COLO829 (cell line): ENCODE measurements around the gene NCOR2.

ENCODE experiments used
- DNase-seq: peaks from one replicate; pipeline ENCODE4 v3.0.0; 2012; ENCODE audit warnings: low spot score

The NCOR2 gene

GRCh38 chr12:124576061-124576650 is 8.7 kb upstream of the NCOR2 start:
- no peak for DNase-seq

- DNase-seq: no peak
Measured at GRCh38 chr12:124573839-124574786, 6.7 kb upstream of the NCOR2 start.

DNA sequence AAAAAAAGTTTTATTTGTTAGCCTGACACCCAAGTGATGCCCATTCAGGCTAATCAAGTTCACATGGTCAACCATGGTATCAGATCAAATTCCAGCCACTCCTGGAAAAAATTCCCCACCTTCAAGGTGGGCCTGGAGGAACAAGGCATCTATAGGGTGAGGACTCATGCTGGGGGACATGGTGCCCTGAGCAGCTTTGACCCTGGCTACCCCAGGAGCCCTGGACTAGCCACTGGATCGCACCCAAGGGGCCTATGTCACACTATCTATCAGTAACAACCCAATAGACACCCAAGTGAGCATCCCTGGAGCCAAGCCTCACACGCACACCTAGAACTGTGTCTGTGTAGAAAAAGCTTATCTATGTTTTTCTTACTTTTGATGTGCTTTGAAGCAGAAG is 4.1 kb upstream of the NCOR2 start:
- no peak for DNase-seq

GRCh38 chr12:124570810-124571209 is 3.4 kb upstream of the NCOR2 start:
- no peak for DNase-seq

DNA sequence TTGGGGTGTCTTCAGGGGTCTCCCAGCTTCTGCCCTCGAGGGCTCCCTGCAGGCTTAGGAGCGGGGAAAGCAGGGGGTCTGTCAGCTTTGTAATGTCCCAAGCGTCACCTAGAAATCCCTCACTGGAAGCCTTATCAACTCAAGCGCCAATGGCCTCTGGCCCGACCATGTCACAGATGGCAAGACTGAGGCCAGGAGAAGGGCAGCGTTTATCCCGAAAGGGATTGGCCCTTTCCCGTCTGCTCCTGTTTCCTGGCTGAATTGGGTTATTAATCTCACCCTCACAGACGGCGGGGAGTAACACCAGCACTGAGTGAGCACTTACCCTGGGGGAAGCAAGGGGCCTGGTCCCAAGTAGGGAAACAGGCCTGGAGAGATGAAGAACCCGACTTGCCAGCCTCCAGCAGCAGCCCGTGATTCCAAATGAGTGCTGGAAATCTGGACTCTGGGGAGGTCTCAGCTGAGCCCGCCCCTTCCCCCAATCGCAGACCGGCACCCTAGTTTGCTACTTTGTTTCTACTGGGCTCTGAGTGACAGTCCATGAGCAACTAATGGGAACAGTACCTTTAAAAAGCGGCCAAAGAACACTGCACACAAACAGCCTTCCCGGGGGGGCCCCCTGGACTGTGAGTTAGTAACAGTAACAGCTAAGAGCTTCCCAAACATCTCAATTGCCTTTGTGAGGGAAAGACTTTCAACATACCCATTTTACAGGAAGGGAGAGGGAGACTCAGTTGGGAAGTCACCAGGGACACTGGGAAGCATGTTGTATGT is 2.1 kb upstream of the NCOR2 start:
- no peak for DNase-seq

GRCh38 chr12:124568431-124569374 is 1.3 kb upstream of the NCOR2 start:
- peak; percentile 61 for DNase-seq

- peak; percentile 86 for DNase-seq
Measured at GRCh38 chr12:124567673-124568373, 411 bp upstream of the NCOR2 start.

- peak; percentile 86 for DNase-seq
Measured at GRCh38 chr12:124566161-124566996, 1.0 kb downstream of the NCOR2 start.

GRCh38 chr12:124565656-124566160 is 1.7 kb downstream of the NCOR2 start:
- DNase-seq: no peak

- DNase-seq: no peak
Measured at GRCh38 chr12:124564971-124565491, 2.4 kb downstream of the NCOR2 start.

DNA sequence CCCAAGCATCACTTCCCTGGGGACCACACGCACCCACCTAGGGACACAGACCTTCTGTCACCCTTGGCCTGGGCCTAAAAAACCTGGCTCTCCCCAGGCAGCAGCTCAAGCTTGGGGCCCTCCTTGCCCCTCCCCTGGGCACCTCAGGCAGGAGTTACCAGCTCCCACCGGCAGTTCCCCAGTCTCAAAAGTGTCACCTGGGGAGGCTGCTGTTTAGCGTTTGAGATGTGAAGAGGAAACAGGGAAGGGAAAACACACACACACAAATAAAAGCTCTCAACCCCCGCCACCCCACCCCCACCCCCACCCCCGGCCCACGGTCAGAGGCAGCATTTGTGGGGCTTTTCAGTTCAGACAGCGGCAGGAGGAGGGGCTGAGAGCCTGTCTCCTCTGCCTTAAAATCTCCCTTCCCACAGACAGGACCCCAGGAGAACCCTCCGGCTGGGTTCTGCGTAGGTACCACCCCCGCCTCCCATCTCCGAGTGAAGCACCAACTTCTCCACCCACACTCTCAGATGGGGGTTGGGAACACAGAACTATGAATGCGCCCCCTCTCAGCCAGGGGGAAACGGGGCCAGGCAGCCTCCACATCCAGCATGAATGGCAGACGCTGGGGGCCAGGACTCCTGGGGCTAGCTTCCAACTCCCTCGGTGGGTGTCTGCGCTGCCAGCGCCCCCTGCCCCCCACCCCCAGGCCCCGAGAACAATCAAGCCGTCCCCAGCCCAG is 3.0 kb downstream of the NCOR2 start:
- DNase-seq: no peak

- no peak for DNase-seq
Measured at GRCh38 chr12:124563809-124564208, 3.6 kb downstream of the NCOR2 start.

DNA sequence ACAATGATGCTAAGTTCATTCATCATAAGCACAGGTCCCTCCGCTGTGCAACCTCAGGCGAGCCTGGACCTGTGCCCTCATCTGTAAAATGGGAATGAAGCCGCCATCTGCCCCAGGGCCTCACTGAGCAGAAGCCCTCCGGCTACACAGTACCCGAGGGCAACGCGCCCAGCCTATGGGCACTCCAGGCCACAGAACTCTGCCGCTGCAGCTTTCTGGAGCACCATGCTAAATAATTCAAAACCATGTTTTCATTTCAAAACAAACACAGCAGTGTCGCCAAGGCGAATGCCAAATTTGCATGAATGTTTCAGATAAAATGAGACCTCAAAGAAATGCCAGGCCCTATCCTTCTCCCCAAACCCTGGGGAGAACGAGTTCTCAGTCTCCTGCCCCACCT is 4.0 kb downstream of the NCOR2 start:
- no peak for DNase-seq

DNA sequence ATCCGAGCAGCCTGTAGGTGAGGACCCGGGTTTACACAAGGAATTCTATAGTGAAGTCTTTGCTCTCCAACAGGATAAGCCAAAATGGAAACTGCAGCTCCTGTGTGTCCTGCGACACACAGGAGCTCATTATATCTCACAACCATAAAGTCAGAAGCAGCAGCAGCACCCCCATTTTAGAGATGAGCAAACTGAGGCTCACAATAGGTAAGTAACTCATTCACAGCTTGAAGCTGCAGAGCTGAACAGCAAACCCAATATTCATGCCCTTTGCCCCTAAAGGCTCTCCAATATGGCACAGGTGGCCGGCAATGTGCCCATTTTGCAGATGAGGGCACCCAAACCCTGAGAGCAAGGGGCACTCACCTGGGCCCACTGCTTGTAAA is 4.6 kb downstream of the NCOR2 start:
- no peak for DNase-seq

- no peak for DNase-seq
Measured at GRCh38 chr12:124562018-124562795, 5.2 kb downstream of the NCOR2 start.

- DNase-seq: no peak
Measured at GRCh38 chr12:124561231-124561630, 6.2 kb downstream of the NCOR2 start.

DNA sequence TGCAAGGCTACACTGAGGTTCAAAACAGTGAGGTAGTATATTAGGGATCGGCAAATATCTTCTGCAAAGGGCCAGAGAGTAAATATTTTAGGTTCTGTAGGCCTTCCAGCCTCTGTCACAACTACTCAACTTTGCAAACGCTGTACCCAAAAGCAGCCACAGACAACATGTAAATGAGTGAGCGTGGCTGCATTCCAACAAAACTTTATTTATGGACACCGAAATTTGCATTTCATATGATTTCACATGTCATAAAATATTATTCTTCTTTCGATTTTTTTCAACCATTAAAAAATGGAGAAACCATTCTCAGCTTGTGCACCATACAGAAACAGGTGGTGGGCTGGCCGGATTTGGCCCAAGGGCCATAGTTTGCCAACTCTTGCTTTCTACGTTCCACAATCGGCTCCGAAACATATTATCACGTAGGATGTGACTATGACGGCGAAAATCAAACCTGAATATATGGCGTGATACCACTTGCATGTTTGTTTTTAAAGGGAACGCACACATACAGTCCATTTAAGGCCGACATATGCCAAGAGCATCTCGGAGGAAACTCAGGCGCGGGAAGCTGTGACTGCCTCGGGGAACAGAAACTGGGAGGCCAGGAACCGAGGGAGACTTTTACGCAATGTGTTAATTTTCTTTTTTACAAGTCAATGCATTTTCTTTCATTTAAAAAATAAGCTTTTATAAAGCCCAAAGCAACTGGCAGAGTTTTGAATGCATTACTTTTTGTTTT is 7.1 kb downstream of the NCOR2 start:
- no peak for DNase-seq
